ENCODE data around the gene CLCN6.

- TF ChIP-seq POLR2A (IDR thresholded peaks at IDR 0.05) (no peak), EP300 (IDR thresholded peaks at IDR 0.05) (no peak), CTCF (IDR thresholded peaks at IDR 0.05) (no peak), POLR2AphosphoS5 (IDR thresholded peaks at IDR 0.05) (no peak)
These were observed 19.8 kb upstream of the CLCN6 start for GRCh38 chr1:11786168-11786567.
